Keratinocyte (primary cell): ENCODE results near the gene ME2. TPM values are rescaled to one million over a fixed set of nuclear protein-coding genes. Genes with fewer than 3 reads are reported as not detected.

ENCODE experiments used
- DNase-seq: peaks from one replicate; pipeline ENCODE4 v3.0.0-alpha.2; 2011; ENCODE audit warnings: low read depth, missing footprints, low spot score
- FAIRE-seq: peaks from 2 replicates; lab custom pipeline; 2011; peaks lifted over from hg19 to GRCh38; lab: Jason Lieb, UNC
- H2AFZ ChIP-seq: 2 replicates; pipeline ENCODE4 v1.6.0; 2012; ENCODE audit warnings: low read length, control low read depth, inconsistent platforms; ENCODE audit not compliant: control insufficient read depth
- H3K27ac ChIP-seq: 2 replicates; pipeline ENCODE4 v1.5.1; 2011; ENCODE audit warnings: low read length; ENCODE audit not compliant: control insufficient read depth, insufficient read depth
- H3K27me3 ChIP-seq: 3 replicates; pipeline ENCODE4 v1.6.0; 2011; ENCODE audit warnings: low read length; ENCODE audit not compliant: control insufficient read depth, insufficient read depth; ENCODE audit errors: extremely low read depth
- H3K36me3 ChIP-seq, 2 experiments: 2 replicates in 1 of 2; 3 replicates in 1 of 2; pipeline ENCODE4 v1.5.1; 2011; ENCODE audit warnings: low read length in 2 of 2, mild to moderate bottlenecking in 1 of 2; ENCODE audit not compliant: control insufficient read depth in 2 of 2, insufficient read depth in 2 of 2; ENCODE audit errors: extremely low read depth in 1 of 2
- H3K4me1 ChIP-seq: 3 replicates; pipeline ENCODE4 v1.5.1; 2011; ENCODE audit warnings: low read length; ENCODE audit not compliant: control insufficient read depth, insufficient read depth; ENCODE audit errors: extremely low read depth
- H3K4me2 ChIP-seq: 3 replicates; pipeline ENCODE4 v1.6.0; 2011; ENCODE audit warnings: low read depth, low read length; ENCODE audit not compliant: control insufficient read depth, insufficient read depth; ENCODE audit errors: extremely low read depth
- H3K4me3 ChIP-seq, 3 experiments: fragments of 200-600 bp in 1 of 3; sonication (generic) in 1 of 3; 2 replicates in 2 of 3; 3 replicates in 1 of 3; pipeline ENCODE4 v1.5.1; 2011 to 2016; ENCODE audit warnings: low read length in 3 of 3, mild to moderate bottlenecking in 3 of 3, control low read depth in 2 of 3, inconsistent platforms in 1 of 3, low read depth in 1 of 3, mixed read lengths in 1 of 3, mixed run types in 1 of 3, moderate library complexity in 1 of 3; ENCODE audit not compliant: control insufficient read depth in 2 of 3, insufficient read depth in 2 of 3; ENCODE audit errors: extremely low read depth in 1 of 3
- H3K79me2 ChIP-seq: 2 replicates; pipeline ENCODE4 v1.6.0; 2012; ENCODE audit warnings: low read length; ENCODE audit not compliant: control insufficient read depth, insufficient read depth
- H3K9ac ChIP-seq: 3 replicates; pipeline ENCODE4 v1.6.0; 2011; ENCODE audit warnings: low read length; ENCODE audit not compliant: control insufficient read depth, insufficient read depth; ENCODE audit errors: extremely low read depth
- H3K9me1 ChIP-seq: 3 replicates; pipeline ENCODE4 v1.6.0; 2011; ENCODE audit warnings: low read length; ENCODE audit not compliant: control insufficient read depth, insufficient read depth; ENCODE audit errors: extremely low read depth
- H3K9me3 ChIP-seq: 2 replicates; pipeline ENCODE4 v1.5.1; 2012; ENCODE audit warnings: low read depth, low read length; ENCODE audit not compliant: control insufficient read depth
- H4K20me1 ChIP-seq: 3 replicates; pipeline ENCODE4 v1.6.0; 2011; ENCODE audit warnings: low read length; ENCODE audit not compliant: control insufficient read depth, insufficient read depth; ENCODE audit errors: extremely low read depth
- CTCF ChIP-seq, 3 experiments: IDR thresholded peaks in 1 of 3; conservative IDR thresholded peaks in 1 of 3; optimal IDR thresholded peaks in 1 of 3; 2 replicates in 2 of 3; 3 replicates in 1 of 3; pipeline versions ENCODE3 to v1.5.1; 2011; ENCODE audit warnings: low read length in 3 of 3, mild to moderate bottlenecking in 3 of 3, moderate library complexity in 2 of 3, control low read depth in 1 of 3, inconsistent platforms in 1 of 3; ENCODE audit not compliant: insufficient read depth in 2 of 3; ENCODE audit errors: extremely low read depth in 1 of 3
- EZH2 ChIP-seq: IDR thresholded peaks from one replicate; pipeline ENCODE4 v1.6.1; 2012; ENCODE audit warnings: inconsistent platforms, mild to moderate bottlenecking, low read length, moderate library complexity
- dilution Hi-C: fragments of 300-500 bp; cut with MboI; formaldehyde crosslinking; loops from one replicate; pipeline ENCODE4 v1.7.0; 2020; ENCODE audit warnings: low sequenced_read_pairs; ENCODE audit not compliant: extremely low pct_ligation_motif_present
- polyA plus RNA-seq, 5 experiments: library from polyadenylated mRNA; depleted of rRNA in 3 of 5; stranded (reverse) in 3 of 5; stranded (forward) in 1 of 5; unstranded in 1 of 5; fragments of >200 nt; gene quantifications; 1 replicate in 1 of 5; 2 replicates in 3 of 5; 3 replicates in 1 of 5; pipeline versions ENCODE4 v1.2.1 to v1.2.3, GENCODE V29; 2011 to 2012; ENCODE audit warnings: missing spikeins in 2 of 5, low read depth in 1 of 5, low replicate concordance in 1 of 5

ME2 gene
- polyA plus RNA-seq, 1 donor (not counting 4 experiments of a cell fraction or from before 2014, with no cell fraction given), result 72.0 TPM

GRCh38 chr18:50839996-50840395 lies 38.9 kb upstream of the ME2 start:
- no peak for DNase-seq
- no peaks in the 10 kb centered on the region for H3K27me3 ChIP-seq
- H4K20me1 ChIP-seq, result no peaks in the 10 kb centered on the region
- dilution Hi-C loops, result no loop called here
- H3K9me1 ChIP-seq, result no peaks in the 10 kb centered on the region
- H3K4me3 ChIP-seq, result no peak overlapping the region
- H3K27ac ChIP-seq, result no peak overlapping the region
- FAIRE-seq, result no peak
- no peaks in the 10 kb centered on the region for H3K79me2 ChIP-seq
- no peaks in the 10 kb centered on the region for H3K9me3 ChIP-seq
- no peaks in the 10 kb centered on the region for H3K36me3 ChIP-seq
- no peak overlapping the region for H2AFZ ChIP-seq
- H3K9ac ChIP-seq, result no peak overlapping the region
- no peak for TF ChIP-seq EZH2
- no peak for TF ChIP-seq CTCF (optimal IDR thresholded peaks at IDR 0.05 in 1 of 3, IDR thresholded peaks at IDR 0.05 in 1 of 3, conservative IDR thresholded peaks at IDR 0.05 in 1 of 3; ENCODE audit: extremely low read depth in 1 of 3, insufficient read depth in 2 of 3, low read length in 3 of 3)
- H3K4me1 ChIP-seq, result peaks cover 14% of the 10 kb centered on the region
- H3K4me2 ChIP-seq, result no peak overlapping the region

GRCh38 chr18:50842846-50843245 lies 36.1 kb upstream of the ME2 start:
- Histone ChIP-seq H3K36me3 (no peaks in the 10 kb centered on the region), H3K9me1 (no peaks in the 10 kb centered on the region), H3K79me2 (no peaks in the 10 kb centered on the region), H3K27ac (no peak overlapping the region), H3K4me3 (no peak overlapping the region), H3K4me1 (peaks cover 2% of the 10 kb centered on the region), H3K4me2 (no peak overlapping the region), H3K27me3 (no peaks in the 10 kb centered on the region), H3K9ac (no peak overlapping the region), H3K9me3 (no peaks in the 10 kb centered on the region), H2AFZ (no peak overlapping the region), H4K20me1 (no peaks in the 10 kb centered on the region)
- FAIRE-seq (no peak), DNase-seq (no peak)
- dilution Hi-C loops, result no loop called here
- TF ChIP-seq EZH2 (no peak), CTCF (optimal IDR thresholded peaks at IDR 0.05 in 1 of 3, IDR thresholded peaks at IDR 0.05 in 1 of 3, conservative IDR thresholded peaks at IDR 0.05 in 1 of 3; ENCODE audit: extremely low read depth in 1 of 3, insufficient read depth in 2 of 3, low read length in 3 of 3) (no peak)
